Nephron (organoid): Measurements from ENCODE around the gene GLMP.

Experiments
- H3K27ac Mint-ChIP-seq, 3 experiments: 2 replicates each; pipeline ENCODE4 v1.8.0; 2020; ENCODE audit warnings: mixed read lengths in 3 of 3, mild to moderate bottlenecking in 2 of 3, moderate library complexity in 1 of 3
- H3K27me3 Mint-ChIP-seq: 2 replicates; pipeline ENCODE4 v1.8.0; 2021; ENCODE audit warnings: low read depth, mild to moderate bottlenecking, moderate library complexity, mixed read lengths
- H3K36me3 Mint-ChIP-seq: 2 replicates; pipeline ENCODE4 v1.8.0; 2020; ENCODE audit warnings: low read depth, mixed read lengths
- H3K4me1 Mint-ChIP-seq: 2 replicates; pipeline ENCODE4 v1.8.0; 2020; ENCODE audit warnings: mixed read lengths
- H3K4me3 Mint-ChIP-seq, 3 experiments: 2 replicates each; pipeline ENCODE4 v1.8.0; 2020; ENCODE audit warnings: mild to moderate bottlenecking in 3 of 3, mixed read lengths in 3 of 3, moderate library complexity in 2 of 3
- H3K9me3 Mint-ChIP-seq: 2 replicates; pipeline ENCODE4 v1.8.0; 2020; ENCODE audit warnings: mixed read lengths
- TF ChIP-seq, protein P1 (sequence below), 3 experiments: fragments of 200-600 bp; sonication (generic); IDR thresholded peaks; one replicate each; pipeline ENCODE4 v1.5.0; 2021; ENCODE audit warnings: antibody characterized with exemption in 3 of 3; ENCODE audit not compliant: unreplicated experiment in 3 of 3

GLMP gene

DNA sequence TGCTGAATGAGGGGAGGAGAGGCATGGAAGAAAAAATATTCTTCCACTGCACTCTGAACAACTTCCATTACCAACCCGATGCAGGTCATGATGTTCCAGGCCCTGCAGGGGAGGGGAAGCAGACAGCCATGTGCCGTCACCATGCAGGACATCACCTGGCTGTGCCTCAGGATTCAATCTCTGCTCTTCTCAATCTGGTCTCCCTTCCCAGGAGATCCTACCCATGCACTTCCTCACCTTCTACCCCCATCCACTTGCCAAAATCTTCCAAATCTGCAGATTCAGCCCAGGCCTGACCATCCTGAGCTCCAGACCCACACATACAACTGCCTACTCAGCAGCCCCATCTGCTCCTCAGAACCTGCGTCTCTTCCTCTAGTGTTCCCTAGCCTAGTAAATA is 41.8 kb downstream of the GLMP start:
- Mint-ChIP-seq H3K27me3 (no peaks in the 10 kb centered on the region), H3K4me1 (no peaks in the 10 kb centered on the region), H3K9me3 (no peaks in the 10 kb centered on the region), H3K27ac (no peak overlapping the region), H3K36me3 (peaks cover 56% of the 10 kb centered on the region), H3K4me3 (no peak overlapping the region)
- TF ChIP-seq, protein P1, sequence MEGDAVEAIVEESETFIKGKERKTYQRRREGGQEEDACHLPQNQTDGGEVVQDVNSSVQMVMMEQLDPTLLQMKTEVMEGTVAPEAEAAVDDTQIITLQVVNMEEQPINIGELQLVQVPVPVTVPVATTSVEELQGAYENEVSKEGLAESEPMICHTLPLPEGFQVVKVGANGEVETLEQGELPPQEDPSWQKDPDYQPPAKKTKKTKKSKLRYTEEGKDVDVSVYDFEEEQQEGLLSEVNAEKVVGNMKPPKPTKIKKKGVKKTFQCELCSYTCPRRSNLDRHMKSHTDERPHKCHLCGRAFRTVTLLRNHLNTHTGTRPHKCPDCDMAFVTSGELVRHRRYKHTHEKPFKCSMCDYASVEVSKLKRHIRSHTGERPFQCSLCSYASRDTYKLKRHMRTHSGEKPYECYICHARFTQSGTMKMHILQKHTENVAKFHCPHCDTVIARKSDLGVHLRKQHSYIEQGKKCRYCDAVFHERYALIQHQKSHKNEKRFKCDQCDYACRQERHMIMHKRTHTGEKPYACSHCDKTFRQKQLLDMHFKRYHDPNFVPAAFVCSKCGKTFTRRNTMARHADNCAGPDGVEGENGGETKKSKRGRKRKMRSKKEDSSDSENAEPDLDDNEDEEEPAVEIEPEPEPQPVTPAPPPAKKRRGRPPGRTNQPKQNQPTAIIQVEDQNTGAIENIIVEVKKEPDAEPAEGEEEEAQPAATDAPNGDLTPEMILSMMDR (IDR thresholded peaks at IDR 0.05; ENCODE audit: unreplicated experiment in 3 of 3) = no peak

DNA sequence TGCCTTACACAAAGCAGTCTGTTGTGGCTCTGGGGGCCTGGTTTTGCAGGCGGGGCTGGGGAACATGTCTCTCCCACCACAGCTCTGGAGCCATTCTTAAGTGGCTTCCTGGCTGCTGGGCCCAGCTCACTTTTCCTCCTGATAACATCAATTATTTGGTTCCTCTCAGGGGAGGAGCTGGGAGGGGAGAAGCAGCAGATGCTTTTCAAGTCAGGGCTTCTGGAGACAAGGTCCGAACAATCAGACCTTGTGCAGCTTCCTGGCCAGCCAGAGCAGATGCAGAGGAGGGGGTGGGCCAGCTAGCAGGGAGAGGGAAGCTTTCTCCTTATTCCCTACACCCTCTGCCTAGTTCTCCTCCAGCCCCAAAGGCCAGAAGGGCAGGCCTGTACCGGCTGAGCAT is 44.0 kb downstream of the GLMP start:
- peaks cover 38% of the 10 kb centered on the region for H3K36me3 Mint-ChIP-seq
- no peaks in the 10 kb centered on the region for H3K27me3 Mint-ChIP-seq
- H3K9me3 Mint-ChIP-seq = no peaks in the 10 kb centered on the region
- no peak overlapping the region for H3K27ac Mint-ChIP-seq
- no peaks in the 10 kb centered on the region for H3K4me1 Mint-ChIP-seq
- TF ChIP-seq, protein P1 (IDR thresholded peaks at IDR 0.05; ENCODE audit: unreplicated experiment in 3 of 3) = no peak
- H3K4me3 Mint-ChIP-seq = no peak overlapping the region

DNA sequence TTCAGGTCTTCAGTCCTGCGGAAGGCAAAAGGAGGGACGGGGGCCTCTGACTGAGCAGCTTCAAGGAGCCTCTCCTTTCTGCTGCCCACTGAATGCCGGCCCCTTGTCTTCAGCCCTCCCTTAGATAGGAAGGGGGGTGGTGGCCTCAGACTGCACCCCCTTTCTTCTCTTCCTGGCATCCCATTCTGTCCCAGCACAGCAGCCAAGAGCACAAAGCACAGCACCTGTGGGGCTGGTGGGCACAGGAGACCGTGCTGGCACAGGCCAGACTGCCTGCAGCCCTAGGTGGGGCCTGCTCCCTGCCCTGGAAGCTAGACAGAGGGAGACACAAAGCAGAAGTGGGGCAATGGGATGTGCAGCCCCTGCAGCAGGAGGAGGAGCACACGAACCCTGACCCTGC is 45.9 kb downstream of the GLMP start:
- peak overlapping the region in 1 of 3 experiments; percentile 44 for H3K27ac Mint-ChIP-seq
- no peaks in the 10 kb centered on the region for H3K9me3 Mint-ChIP-seq
- no peaks in the 10 kb centered on the region for H3K27me3 Mint-ChIP-seq
- H3K36me3 Mint-ChIP-seq = peaks cover 28% of the 10 kb centered on the region
- no peak overlapping the region for H3K4me3 Mint-ChIP-seq
- no peaks in the 10 kb centered on the region for H3K4me1 Mint-ChIP-seq
- TF ChIP-seq, protein P1 (IDR thresholded peaks at IDR 0.05; ENCODE audit: unreplicated experiment in 3 of 3) = no peak

DNA sequence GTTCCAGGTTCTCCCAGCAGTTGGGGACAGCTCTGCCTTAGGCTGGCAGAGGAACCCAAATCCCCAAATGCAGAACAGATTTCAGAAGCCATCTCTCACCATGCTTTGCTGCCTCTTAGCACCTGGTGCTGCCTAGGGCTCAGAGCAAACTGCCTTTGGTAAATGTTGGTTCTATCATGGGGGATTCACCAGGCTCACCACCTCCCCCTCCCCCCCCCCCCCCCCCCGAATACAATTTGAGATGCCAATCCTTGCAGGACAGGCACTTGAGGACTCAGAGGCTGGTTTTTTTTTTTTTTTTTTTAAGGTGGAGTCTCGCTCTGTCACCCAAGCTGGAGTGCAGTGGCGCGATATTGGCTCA is 47.2 kb downstream of the GLMP start:
- Mint-ChIP-seq H3K4me3 (no peak overlapping the region), H3K36me3 (peaks cover 19% of the 10 kb centered on the region), H3K27ac (no peak overlapping the region), H3K4me1 (no peaks in the 10 kb centered on the region), H3K27me3 (no peaks in the 10 kb centered on the region), H3K9me3 (no peaks in the 10 kb centered on the region)
- TF ChIP-seq, protein P1 (IDR thresholded peaks at IDR 0.05; ENCODE audit: unreplicated experiment in 3 of 3) = no peak

DNA sequence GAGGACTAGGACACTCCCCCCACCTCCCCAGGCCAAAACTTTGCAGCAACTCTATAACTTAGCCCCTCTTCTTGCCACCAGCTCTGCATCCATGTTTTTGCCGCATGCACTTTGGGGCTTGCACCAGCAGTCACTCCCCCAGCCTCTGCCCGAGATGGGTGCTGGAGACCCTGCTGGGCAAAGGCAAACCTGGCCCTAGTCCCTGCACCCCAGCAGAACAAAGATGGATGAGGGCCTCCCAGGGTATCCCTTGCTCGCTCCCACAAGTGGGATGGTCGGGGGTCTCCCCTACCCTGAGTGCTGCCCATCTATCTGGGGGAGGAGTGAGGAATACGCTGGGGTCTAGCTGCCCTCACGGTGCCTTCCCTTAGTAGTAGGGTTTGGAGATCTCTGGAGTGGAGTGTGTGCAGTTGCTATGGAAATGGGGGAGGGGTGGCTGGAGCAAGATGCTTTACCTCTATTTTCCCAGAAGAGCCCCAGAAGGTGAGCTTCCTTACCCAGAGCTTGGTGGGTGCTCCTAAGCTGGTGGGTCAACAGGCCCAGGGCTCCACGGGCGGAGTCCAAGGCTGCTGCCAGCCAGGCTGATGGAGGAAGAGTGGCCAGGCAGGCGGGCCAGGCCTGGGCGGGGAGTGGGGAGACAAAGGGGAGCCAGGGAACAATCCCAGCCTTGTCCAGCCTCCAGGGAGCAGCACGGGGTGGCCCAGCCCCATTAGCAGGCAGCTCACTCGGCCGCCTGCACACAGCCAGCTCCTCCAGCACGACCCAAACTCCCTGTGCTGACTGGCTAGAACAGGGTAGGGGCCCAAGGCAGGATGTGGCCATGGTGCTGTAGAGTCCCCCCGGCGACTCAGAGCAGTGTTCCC is 47.8 kb downstream of the GLMP start, which contains the start of gene PAQR6:
PAQR6 (minus strand) TSS at position 597 of the 863 bp plus-strand sequence. CDS start 1,325 bp downstream, outside the sequence.
- H3K4me3 Mint-ChIP-seq = no peak within 1 kb of the TSS
- H3K27me3 Mint-ChIP-seq = no peaks in the 10 kb centered on the region
- no peaks in the 10 kb centered on the region for H3K4me1 Mint-ChIP-seq
- H3K27ac Mint-ChIP-seq = peak within 1 kb of the TSS in 1 of 3 experiments; percentile 35
- H3K9me3 Mint-ChIP-seq = no peaks in the 10 kb centered on the region
- peaks cover 12% of the 10 kb centered on the region for H3K36me3 Mint-ChIP-seq
- TF ChIP-seq, protein P1 (IDR thresholded peaks at IDR 0.05; ENCODE audit: unreplicated experiment in 3 of 3) = no peak
